Head of caudate nucleus (tissue), 42 donors: ENCODE data around the gene LEFTY1.

Experiments used
- DNase-seq, 42 donors: peaks; one replicate each; pipeline versions ENCODE4 v3.0.0 to v3.0.0-alpha.2; 2020 to 2021; ENCODE audit warnings: mixed read lengths in 7 of 42
- intact Hi-C: fragments of 100-400 bp; cut with DNase I; formaldehyde crosslinking; loops from one replicate; pipeline ENCODE4 v1.15.0; 2022

Gene LEFTY1

GRCh38 chr1:225918280-225918679 lies 29.3 kb upstream of the LEFTY1 start:
- DNase-seq: no peak
- intact Hi-C loops: no loop called here

- intact Hi-C loops: no loop called here
- no peak for DNase-seq
These were observed 28.6 kb upstream of the LEFTY1 start for GRCh38 chr1:225917536-225917935.

- intact Hi-C loops: no loop called here
- DNase-seq: no peak
These were observed 28.2 kb upstream of the LEFTY1 start for GRCh38 chr1:225917101-225917500.

- intact Hi-C loops: no loop called here
- DNase-seq: no peak
These were observed 26.6 kb upstream of the LEFTY1 start for GRCh38 chr1:225915538-225915991.

DNA sequence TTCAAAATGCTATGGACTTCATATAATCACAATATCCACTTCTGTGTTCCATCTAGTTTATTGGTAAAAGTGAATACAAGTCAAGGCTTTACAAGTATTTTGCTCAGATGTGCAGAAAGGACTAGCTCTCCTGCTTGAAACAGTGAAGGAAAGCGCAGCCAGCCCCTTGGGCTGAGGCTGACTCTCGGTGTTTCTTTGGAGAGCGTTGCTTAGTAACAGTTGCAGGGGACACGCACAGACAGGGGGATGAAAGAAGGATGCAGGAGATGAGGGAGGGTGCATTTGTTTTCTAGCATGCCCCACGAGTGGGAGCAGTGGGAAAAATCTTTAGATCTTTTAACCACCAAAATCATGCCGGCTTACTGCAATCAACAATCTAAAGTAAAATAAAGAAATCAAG lies 26.0 kb upstream of the LEFTY1 start:
- DNase-seq: no peak
- intact Hi-C loops: no loop called here

GRCh38 chr1:225914391-225914790 lies 25.4 kb upstream of the LEFTY1 start:
- no peak for DNase-seq
- intact Hi-C loops: no loop called here

GRCh38 chr1:225911191-225912130 lies 22.5 kb upstream of the LEFTY1 start:
- intact Hi-C loops: no loop called here
- DNase-seq: peak in 41 of 42 donors; percentile 12 to 84 (median 60)

DNA sequence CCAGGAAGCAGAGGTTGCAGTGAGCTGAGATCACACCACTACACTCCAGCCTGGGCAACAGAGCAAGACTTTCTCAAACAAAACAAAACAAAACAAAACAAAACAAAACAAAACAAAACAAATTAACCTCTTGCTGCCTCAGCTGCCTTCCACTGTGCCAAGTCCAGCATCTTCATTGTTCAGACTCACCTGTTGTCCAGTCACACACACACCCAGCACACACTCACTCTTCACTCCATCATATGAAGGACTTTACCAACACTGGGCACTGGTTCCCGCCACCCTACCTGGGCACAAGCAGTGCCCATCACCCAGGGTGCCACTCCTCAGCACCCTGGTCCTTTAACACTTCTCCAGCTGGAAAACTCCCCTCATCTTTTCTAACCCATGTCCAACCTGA lies 20.5 kb upstream of the LEFTY1 start:
- intact Hi-C loops: no loop called here
- DNase-seq: no peak

- DNase-seq: no peak
- intact Hi-C loops: no loop called here
These were observed 19.8 kb upstream of the LEFTY1 start for GRCh38 chr1:225908773-225909172.

DNA sequence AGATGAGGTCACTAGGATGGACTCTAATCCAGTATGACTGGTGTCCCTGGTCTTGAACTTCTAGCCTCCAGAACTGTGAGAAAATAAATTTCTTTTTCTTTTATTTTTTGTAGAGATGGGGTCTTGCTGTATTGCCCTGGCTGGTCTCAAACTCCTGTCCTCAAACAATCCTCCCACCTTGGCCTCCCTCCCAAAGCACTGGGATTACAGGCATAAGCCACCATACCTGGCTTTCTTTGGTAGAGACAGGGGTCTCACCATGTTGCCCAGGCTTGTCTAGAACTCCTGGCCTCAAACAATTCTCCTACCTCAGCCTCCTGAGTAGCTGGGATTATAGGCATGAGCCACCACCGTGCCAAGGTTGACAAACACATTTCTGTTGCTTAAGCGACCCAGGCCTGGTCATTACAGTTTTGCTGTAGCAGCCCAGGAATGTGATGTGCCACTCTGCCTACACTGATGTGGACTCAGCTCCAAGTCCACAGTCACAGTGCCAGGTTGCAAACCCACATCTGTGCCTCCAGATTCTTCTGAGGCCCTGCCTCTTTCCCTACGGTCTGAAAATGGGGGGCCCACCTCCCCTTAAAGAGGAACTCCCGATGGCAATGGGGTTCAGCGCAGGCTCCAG lies 19.2 kb upstream of the LEFTY1 start:
- intact Hi-C loops: no loop called here

DNA sequence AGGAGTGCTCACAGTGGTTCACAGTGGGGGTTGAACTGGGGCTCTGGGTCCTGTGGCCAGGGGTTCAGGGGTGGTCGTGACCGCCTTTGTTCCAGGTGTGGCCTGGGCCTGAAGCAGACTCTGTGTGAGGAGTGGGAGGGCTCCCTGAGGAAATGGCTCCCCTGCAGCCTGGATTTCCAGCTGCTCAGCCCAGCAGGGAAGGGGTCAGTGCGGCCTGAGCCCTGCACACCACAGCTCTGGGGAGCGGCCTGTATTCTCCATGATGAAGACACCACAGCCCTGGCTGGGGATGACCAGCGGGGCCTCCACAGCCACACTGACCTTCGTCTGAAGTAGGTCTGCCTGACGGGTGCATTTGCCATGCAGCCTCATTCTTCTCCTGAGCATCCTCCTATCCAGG lies 18.4 kb upstream of the LEFTY1 start:
- no peak for DNase-seq
- intact Hi-C loops: no loop called here

More for the DNA sequence above, 19.2 kb upstream of the LEFTY1 start:
- DNase-seq: no peak

GRCh38 chr1:225906467-225906866 lies 17.5 kb upstream of the LEFTY1 start:
- intact Hi-C loops: no loop called here
- DNase-seq: no peak

- intact Hi-C loops: no loop called here
- DNase-seq: no peak
These were observed 14.7 kb upstream of the LEFTY1 start for GRCh38 chr1:225903623-225904022.

GRCh38 chr1:225899044-225899925 lies 10.3 kb upstream of the LEFTY1 start:
- intact Hi-C loops: no loop called here
- no peak for DNase-seq

DNA sequence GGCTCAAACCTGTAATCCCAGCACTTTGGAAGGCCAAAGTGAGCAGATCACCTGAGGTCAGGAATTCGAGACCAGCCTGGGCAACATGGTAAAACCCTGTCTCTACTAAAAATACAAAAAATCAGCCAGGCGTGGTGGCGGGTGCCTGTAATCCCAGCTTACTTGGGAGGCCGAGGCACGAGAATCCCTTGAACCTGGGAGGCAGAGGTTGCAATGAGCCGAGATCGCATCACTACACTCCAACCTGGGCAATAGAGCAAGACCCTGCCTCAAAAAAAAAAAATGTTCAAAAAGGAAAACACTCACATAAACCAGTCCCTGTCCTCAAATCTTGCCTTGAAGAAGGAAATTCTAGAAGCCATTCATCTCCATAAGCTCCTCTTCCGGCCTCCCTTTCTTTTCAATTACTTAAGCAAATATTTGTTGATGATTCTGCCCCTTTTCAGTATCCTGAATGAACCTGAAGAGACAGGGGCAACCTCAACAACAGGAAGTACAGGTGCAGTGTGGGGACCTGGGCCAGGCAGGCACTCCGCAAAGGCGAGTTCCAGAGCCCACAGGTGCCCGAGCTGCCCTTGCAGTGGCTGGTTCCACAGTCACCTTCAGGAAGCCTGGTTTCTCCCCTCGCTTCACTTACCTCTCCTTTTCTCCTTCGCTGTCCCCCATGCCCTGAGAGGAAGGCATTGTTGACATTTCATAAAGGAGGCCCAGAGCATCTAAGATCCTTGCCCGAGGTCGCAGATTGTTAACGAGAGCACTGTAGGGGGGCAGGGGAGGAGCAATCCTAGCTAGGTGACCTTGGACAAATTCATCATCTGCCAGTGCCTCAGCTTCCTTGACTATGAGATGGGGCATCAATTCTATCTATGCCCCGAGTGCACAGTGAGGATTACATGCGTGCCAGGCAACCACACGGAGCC lies 8.9 kb upstream of the LEFTY1 start:
- no peak for DNase-seq
- intact Hi-C loops: no loop called here

DNA sequence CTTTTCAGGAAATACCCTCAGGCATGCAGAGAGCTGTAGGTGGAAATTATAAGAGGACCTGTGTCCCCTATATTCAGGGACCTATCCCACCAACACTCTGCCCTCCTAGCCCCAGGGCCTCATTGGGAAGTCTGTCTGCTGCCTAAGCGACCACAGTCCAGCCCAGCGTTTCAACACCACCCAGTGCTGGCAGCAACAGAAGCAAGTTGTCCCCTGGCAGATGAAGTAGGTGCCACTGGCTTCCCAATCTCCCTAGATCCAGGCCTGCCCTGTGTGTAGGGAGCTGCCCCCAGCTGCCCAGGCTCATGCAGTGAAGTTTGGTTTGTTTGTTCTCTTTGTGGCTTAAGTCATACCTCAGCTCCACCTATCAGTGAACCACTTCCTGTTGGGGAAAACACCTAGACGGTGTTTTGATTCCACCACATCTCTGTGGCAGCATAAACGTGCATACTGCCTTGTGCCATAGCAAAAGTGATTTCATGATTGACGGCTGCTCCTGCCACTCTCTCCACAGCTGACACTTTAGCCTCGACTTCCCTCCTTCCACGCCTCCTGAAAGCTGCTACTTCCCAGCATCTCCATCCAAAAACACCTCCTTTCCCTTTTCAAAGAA lies 8.1 kb upstream of the LEFTY1 start:
- intact Hi-C loops: no loop called here
- no peak for DNase-seq

GRCh38 chr1:225896494-225896893 lies 7.5 kb upstream of the LEFTY1 start:
- intact Hi-C loops: no loop called here
- DNase-seq: no peak

GRCh38 chr1:225892307-225892706 lies 3.4 kb upstream of the LEFTY1 start:
- no peak for DNase-seq
- intact Hi-C loops: no loop called here
